Right atrium auricular region (tissue), 2 donors: ENCODE measurements around the gene TMEM101. TPM values are rescaled to one million over a fixed set of nuclear protein-coding genes. Genes with fewer than 3 reads are reported as not detected.

Experiments
- DNase-seq: peaks from one replicate; pipeline ENCODE4 v3.0.0-alpha.2; 2019; ENCODE audit warnings: low spot score
- H3K27ac ChIP-seq, 2 donors: fragments of 200-600 bp; sonication (generic); 1 replicate in 1 of 2; 2 replicates in 1 of 2; pipeline ENCODE4 v1.5.1; 2016 to 2019
- H3K27me3 ChIP-seq, 2 donors: fragments of 200-600 bp; sonication (generic); one replicate each; pipeline versions ENCODE4 v1.5.1 to v1.6.0; 2017 to 2019
- H3K36me3 ChIP-seq: fragments of 200-600 bp; sonication (generic); one replicate; pipeline ENCODE4 v1.5.1; 2016
- H3K4me1 ChIP-seq, 2 donors: fragments of 200-600 bp; sonication (generic); one replicate each; pipeline versions ENCODE4 v1.5.1 to v1.6.0; 2017 to 2019
- H3K4me3 ChIP-seq, 2 donors: fragments of 200-600 bp; sonication (generic); 1 replicate in 1 of 2; 2 replicates in 1 of 2; pipeline ENCODE4 v1.5.1; 2017 to 2019; ENCODE audit warnings: mild to moderate bottlenecking in 1 of 2, moderate library complexity in 1 of 2
- H3K9me3 ChIP-seq, 2 donors: fragments of 200-600 bp; sonication (generic); one replicate each; pipeline ENCODE4 v1.5.1; 2019
- total RNA-seq, 2 donors: library from RNA; depleted of rRNA; stranded (reverse); fragments of >200 nt; gene quantifications; one replicate each; pipeline ENCODE4 v1.1.0, GENCODE V29; 2016
- TF ChIP-seq, protein P1 (sequence below), 2 donors: fragments of 200-600 bp; sonication (generic); IDR thresholded peaks; one replicate each; pipeline ENCODE4 v1.5.1; 2019; ENCODE audit warnings: antibody characterized with exemption in 2 of 2

The TMEM101 gene
- total RNA-seq, 2 donors from 2014 or later = 21.0 to 25.0 TPM

DNA sequence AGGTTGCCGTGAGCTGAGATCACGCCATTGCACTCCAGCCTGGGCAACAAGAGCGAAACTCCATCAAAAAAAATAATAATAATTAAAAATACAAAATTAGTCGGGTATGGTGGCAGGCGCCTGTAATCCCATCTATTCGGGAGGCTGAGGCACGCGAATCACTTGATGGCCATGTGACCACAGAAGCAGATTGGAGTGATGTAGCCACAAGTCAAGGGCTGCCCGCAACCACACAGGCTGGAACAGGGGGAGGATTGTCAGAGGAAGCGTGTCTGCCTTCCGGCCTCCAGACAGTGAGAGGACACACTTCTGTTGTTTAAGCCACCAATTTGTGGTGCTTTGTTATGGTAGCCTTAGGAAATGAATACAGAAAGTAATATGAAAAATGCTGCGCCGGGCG, 22.1 kb downstream of the TMEM101 start:
- H3K27ac ChIP-seq = no peak overlapping the region
- H3K36me3 ChIP-seq = no peaks in the 10 kb centered on the region
- H3K4me3 ChIP-seq = no peak overlapping the region
- peaks cover 0 to 8% of the 10 kb centered on the region in 2 donors for H3K4me1 ChIP-seq
- TF ChIP-seq, protein P1, sequence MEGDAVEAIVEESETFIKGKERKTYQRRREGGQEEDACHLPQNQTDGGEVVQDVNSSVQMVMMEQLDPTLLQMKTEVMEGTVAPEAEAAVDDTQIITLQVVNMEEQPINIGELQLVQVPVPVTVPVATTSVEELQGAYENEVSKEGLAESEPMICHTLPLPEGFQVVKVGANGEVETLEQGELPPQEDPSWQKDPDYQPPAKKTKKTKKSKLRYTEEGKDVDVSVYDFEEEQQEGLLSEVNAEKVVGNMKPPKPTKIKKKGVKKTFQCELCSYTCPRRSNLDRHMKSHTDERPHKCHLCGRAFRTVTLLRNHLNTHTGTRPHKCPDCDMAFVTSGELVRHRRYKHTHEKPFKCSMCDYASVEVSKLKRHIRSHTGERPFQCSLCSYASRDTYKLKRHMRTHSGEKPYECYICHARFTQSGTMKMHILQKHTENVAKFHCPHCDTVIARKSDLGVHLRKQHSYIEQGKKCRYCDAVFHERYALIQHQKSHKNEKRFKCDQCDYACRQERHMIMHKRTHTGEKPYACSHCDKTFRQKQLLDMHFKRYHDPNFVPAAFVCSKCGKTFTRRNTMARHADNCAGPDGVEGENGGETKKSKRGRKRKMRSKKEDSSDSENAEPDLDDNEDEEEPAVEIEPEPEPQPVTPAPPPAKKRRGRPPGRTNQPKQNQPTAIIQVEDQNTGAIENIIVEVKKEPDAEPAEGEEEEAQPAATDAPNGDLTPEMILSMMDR (IDR thresholded peaks at IDR 0.05) = no peak
- H3K27me3 ChIP-seq = peaks cover 0 to 3% of the 10 kb centered on the region in 2 donors
- H3K9me3 ChIP-seq = no peaks in the 10 kb centered on the region
- DNase-seq = no peak

- TF ChIP-seq, protein P1 (IDR thresholded peaks at IDR 0.05) = no peak
- no peak for DNase-seq
- no peaks in the 10 kb centered on the region for H3K9me3 ChIP-seq
- no peak overlapping the region for H3K4me3 ChIP-seq
- H3K36me3 ChIP-seq = no peaks in the 10 kb centered on the region
- no peak overlapping the region for H3K27ac ChIP-seq
- peaks cover 0 to 11% of the 10 kb centered on the region in 2 donors for H3K4me1 ChIP-seq
- no peaks in the 10 kb centered on the region for H3K27me3 ChIP-seq
Observed at GRCh38 chr17:43988301-43988700, 26.5 kb downstream of the TMEM101 start.

- no peak overlapping the region for H3K4me3 ChIP-seq
- no peaks in the 10 kb centered on the region for H3K36me3 ChIP-seq
- H3K4me1 ChIP-seq = peaks cover 0 to 12% of the 10 kb centered on the region in 2 donors
- no peak for DNase-seq
- peak overlapping the region in 1 of 2 donors; percentile 4 for H3K27ac ChIP-seq
- TF ChIP-seq, protein P1 (IDR thresholded peaks at IDR 0.05) = no peak
- no peaks in the 10 kb centered on the region for H3K9me3 ChIP-seq
- no peaks in the 10 kb centered on the region for H3K27me3 ChIP-seq
Observed at GRCh38 chr17:43987131-43988021, 27.4 kb downstream of the TMEM101 start.

DNA sequence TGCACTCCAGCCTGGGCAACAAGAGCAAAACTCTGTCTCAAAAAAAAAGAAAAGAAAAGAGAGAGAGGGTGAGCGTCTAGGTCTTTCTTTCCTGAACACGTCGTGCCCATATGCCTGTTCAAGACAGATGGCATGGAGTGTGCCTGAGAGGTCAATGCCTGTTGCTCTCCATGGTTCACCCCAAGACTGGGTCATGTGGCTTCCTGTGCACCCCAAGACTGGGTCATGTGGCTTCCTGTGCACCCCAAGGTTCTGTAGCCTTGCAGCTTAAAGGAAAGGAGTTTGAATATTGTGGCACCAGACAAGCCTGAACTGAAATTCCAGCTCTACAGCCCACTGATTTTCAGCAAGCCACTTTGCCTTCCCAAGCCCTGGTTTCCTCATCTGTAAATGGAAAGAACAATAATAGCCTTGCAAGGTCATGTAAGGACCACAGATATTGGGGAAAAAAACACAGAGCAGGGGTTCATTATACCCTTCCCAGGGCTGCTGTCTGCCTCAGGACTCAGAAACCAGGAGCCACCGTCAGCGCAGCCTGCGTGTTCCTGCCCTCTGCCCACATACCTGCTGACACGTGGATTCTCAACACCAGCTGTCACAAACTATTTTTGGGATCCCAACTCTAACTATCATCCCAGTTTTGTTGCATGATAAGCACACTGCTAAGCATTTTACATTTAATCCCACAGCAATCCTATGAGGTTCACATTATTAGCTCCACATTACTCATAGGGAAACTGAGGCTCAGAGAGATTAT, 28.4 kb downstream of the TMEM101 start:
- no peaks in the 10 kb centered on the region for H3K36me3 ChIP-seq
- no peaks in the 10 kb centered on the region for H3K27me3 ChIP-seq
- H3K27ac ChIP-seq = peak overlapping the region in 1 of 2 donors; percentile 4
- H3K4me1 ChIP-seq = peaks cover 0 to 12% of the 10 kb centered on the region in 2 donors
- no peak overlapping the region for H3K4me3 ChIP-seq
- TF ChIP-seq, protein P1 (IDR thresholded peaks at IDR 0.05) = no peak
- DNase-seq = no peak
- H3K9me3 ChIP-seq = no peaks in the 10 kb centered on the region

DNA sequence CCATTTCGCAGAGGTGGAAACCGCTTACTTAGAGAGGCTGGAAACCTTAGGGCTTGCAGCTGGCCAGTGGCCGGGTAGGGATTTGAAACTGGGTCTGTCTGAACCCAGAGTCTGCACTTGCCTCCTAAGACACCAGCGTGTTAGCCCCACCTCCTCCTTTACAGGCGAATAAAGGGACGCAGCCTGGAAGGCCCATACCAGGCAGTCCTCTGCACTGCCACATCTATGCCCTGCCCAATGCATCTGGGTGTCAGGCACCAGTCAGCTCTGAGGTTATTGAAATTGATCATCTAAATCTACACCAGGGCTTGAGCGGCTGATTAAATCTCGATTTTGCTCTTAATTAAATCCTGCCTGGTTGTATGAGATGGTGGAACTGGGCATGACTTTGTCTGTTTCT, 30.2 kb downstream of the TMEM101 start:
- TF ChIP-seq, protein P1 (IDR thresholded peaks at IDR 0.05) = no peak
- DNase-seq = no peak
- Histone ChIP-seq H3K9me3 (no peaks in the 10 kb centered on the region), H3K27ac (no peak overlapping the region), H3K36me3 (no peaks in the 10 kb centered on the region), H3K4me1 (peaks cover 0 to 12% of the 10 kb centered on the region in 2 donors), H3K27me3 (no peaks in the 10 kb centered on the region), H3K4me3 (peak overlapping the region in 1 of 2 donors; percentile 55)
